ENCODE data around the gene RPGRIP1L. TPM values are rescaled to one million over a fixed set of nuclear protein-coding genes. Genes with fewer than 3 reads are reported as not detected.
A peak's percentile ranks its signal among the peaks of the same experiment; 100 is the strongest.

Gene RPGRIP1L
- 10.2 TPM for total RNA-seq
- polyA plus RNA-seq (ENCODE audit: insufficient read depth, low read depth, low replicate concordance) = 4.3 TPM
- long read RNA-seq, donor 1, partial matches to known transcripts = 0 of 1 reads
- long read RNA-seq, donor 1, other reads (novel, unspliced or antisense) = 0 of 1 reads
- long read RNA-seq, donor 2, partial matches to known transcripts = 0 of 1 reads
- long read RNA-seq, donor 2, other reads (novel, unspliced or antisense) = 0 of 1 reads
- long read RNA-seq, donor 3, partial matches to known transcripts = 0 of 2 reads
- long read RNA-seq, donor 3, other reads (novel, unspliced or antisense) = 0 of 2 reads
- long read RNA-seq, donor 4, partial matches to known transcripts = 0 of 1 reads
- long read RNA-seq, donor 4, other reads (novel, unspliced or antisense) = 0 of 1 reads
- long read RNA-seq, donor 5 = 0 reads
- long read RNA-seq, donor 6, partial matches to known transcripts = 0 of 2 reads
- long read RNA-seq, donor 6, other reads (novel, unspliced or antisense) = 0 of 2 reads
- long read RNA-seq, donor 7, full-length matches to known transcripts = 1 of 2 reads
- long read RNA-seq, donor 7, partial matches to known transcripts = 1 of 2 reads
- long read RNA-seq, donor 7, other reads (novel, unspliced or antisense) = 0 of 2 reads
- long read RNA-seq, donor 8, partial matches to known transcripts = 0 of 1 reads
- long read RNA-seq, donor 8, other reads (novel, unspliced or antisense) = 0 of 1 reads
- long read RNA-seq, donor 9, partial matches to known transcripts = 0 of 4 reads
- long read RNA-seq, donor 9, other reads (novel, unspliced or antisense) = 0 of 4 reads
- long read RNA-seq, donor 10, partial matches to known transcripts = 0 of 1 reads
- long read RNA-seq, donor 10, other reads (novel, unspliced or antisense) = 0 of 1 reads

DNA sequence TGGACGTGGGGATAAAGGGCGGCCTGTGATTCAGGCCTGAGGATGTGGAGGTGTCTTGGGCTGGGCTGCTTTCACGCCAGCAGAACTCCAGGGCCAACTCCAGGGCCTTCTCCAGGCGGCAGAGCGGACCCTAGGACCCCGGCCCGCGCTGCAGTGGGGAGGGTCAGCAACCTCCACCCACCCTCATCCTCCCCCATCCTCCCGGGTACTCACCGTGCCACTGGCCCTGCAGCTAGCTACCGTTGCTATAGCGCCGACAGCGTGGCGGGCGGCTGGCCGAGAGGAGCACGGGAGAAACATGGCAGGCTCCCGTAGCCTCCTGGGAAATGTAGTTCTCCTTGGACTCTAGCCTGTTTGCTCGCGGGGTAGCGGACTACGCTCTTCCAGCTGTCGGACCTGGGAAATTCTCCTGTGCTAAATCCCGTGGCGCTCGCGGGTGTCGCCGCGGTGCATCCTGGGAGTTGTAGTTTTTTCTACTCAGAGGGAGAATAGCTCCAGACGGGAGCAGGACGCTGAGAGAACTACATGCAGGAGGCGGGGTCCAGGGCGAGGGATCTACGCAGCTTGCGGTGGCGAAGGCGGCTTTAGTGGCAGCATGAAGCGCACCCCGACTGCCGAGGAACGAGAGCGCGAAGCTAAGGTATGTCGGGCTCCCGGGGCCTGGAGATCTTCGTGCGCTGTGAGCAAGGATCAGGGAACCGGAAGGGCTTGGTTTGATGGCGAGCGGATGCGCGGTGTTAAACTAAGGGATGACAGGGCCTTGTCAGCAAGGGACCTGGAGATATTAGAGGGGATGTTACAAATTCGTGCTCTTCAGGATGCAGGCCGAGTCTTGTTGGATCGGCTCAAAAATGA is at the start of gene RPGRIP1L, which contains the start of gene FTO:
Gene RPGRIP1L, minus strand, starts transcription at position 270 of the 855 bp plus-strand sequence. CDS start 3,136 bp downstream, outside the sequence.
Gene FTO, plus strand, starts transcription at position 567 of the 855 bp plus-strand sequence.
- H3K27ac ChIP-seq (ENCODE audit: low read depth in 2 of 2, low read length in 2 of 2) = peak within 1 kb of the TSS; percentile 52 to 74
- H3K4me3 ChIP-seq (ENCODE audit: low read length in 3 of 3) = peak within 1 kb of the TSS; percentile 82 to 100 (median 95)
- H3K36me3 ChIP-seq (ENCODE audit: control insufficient read depth in 2 of 3, insufficient read depth in 3 of 3, low read length in 3 of 3) = peaks cover 0 to 2% (median 0%) of the 10 kb centered on the region in 3 donors
- peak within 1 kb of the TSS; percentile 87 to 97 (median 94) for H3K9ac ChIP-seq (ENCODE audit: low read length in 3 of 3)
- peaks cover 0 to 10% (median 2%) of the 10 kb centered on the region in 3 donors for H3K4me1 ChIP-seq (ENCODE audit: control insufficient read depth in 2 of 3, insufficient read depth in 2 of 3, low read depth in 1 of 3, low read length in 3 of 3)
- FAIRE-seq = peak; percentile 97
- no peaks in the 10 kb centered on the region for H3K9me3 ChIP-seq (ENCODE audit: control insufficient read depth in 2 of 3, insufficient read depth in 1 of 3, low read length in 3 of 3)
- intact Hi-C loops (cut with DNase I) = no loop called here
- DNase-seq = peak; percentile 99 to 100 (median 99)
- H3K27me3 ChIP-seq (ENCODE audit: control insufficient read depth, insufficient read depth, low read length) = no peaks in the 10 kb centered on the region
- TF ChIP-seq, protein P1, sequence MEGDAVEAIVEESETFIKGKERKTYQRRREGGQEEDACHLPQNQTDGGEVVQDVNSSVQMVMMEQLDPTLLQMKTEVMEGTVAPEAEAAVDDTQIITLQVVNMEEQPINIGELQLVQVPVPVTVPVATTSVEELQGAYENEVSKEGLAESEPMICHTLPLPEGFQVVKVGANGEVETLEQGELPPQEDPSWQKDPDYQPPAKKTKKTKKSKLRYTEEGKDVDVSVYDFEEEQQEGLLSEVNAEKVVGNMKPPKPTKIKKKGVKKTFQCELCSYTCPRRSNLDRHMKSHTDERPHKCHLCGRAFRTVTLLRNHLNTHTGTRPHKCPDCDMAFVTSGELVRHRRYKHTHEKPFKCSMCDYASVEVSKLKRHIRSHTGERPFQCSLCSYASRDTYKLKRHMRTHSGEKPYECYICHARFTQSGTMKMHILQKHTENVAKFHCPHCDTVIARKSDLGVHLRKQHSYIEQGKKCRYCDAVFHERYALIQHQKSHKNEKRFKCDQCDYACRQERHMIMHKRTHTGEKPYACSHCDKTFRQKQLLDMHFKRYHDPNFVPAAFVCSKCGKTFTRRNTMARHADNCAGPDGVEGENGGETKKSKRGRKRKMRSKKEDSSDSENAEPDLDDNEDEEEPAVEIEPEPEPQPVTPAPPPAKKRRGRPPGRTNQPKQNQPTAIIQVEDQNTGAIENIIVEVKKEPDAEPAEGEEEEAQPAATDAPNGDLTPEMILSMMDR (IDR thresholded peaks at IDR 0.05; ENCODE audit: borderline replicate concordance, extremely low read depth, insufficient read depth) = peak; percentile 11

DNA sequence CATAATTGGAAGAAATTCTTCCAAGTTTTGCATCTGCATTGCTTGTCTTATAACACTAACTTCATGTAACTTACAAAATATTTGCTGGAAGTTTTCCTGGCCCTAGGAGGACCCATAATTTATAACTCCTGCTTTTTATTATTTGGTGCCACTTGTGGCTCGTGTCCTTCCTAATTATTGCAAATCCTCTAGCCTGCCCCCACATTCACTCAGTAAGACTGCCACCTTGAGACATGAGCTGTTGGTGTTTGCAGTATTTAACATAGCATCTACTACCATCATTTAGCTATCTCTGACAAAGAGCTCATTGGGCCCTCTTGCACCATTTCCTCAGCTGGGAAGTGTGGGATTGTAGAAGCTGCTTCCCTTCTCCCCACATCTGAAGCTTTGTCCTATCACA is 49.8 kb upstream of the RPGRIP1L start:
- TF ChIP-seq, protein P1 (IDR thresholded peaks at IDR 0.05; ENCODE audit: borderline replicate concordance, extremely low read depth, insufficient read depth) = no peak
- Histone ChIP-seq H3K36me3 (ENCODE audit: control insufficient read depth in 2 of 3, insufficient read depth in 3 of 3, low read length in 3 of 3) (no peaks in the 10 kb centered on the region), H3K9ac (ENCODE audit: low read length in 3 of 3) (no peak overlapping the region), H3K4me3 (ENCODE audit: low read length in 3 of 3) (no peak overlapping the region), H3K27me3 (ENCODE audit: control insufficient read depth, insufficient read depth, low read length) (no peaks in the 10 kb centered on the region), H3K9me3 (ENCODE audit: control insufficient read depth in 2 of 3, insufficient read depth in 1 of 3, low read length in 3 of 3) (no peaks in the 10 kb centered on the region), H3K27ac (ENCODE audit: low read depth in 2 of 2, low read length in 2 of 2) (no peak overlapping the region), H3K4me1 (ENCODE audit: control insufficient read depth in 2 of 3, insufficient read depth in 2 of 3, low read depth in 1 of 3, low read length in 3 of 3) (peaks cover 0 to 17% (median 16%) of the 10 kb centered on the region in 3 donors)
- FAIRE-seq = no peak
- intact Hi-C loops (cut with DNase I) = no loop called here
- no peak for DNase-seq

DNA sequence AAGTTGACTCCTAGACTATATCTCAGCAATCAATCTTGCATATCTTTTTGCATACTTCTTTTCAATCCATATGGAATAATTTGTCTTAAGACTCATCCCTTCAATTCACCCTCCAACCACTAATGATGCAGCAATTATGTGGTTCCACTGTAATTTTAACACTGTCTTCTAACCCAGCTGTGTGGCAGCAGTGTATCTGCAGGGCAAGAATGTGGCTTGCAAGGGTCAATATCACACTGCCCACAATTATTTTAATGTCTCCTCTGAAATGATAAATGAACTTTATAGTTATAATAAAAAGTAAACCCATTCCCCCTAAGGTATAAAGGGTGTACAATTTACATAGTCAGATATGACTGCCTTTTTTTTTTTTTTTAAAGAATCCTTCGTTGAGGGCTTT is 48.9 kb upstream of the RPGRIP1L start:
- TF ChIP-seq, protein P1 (IDR thresholded peaks at IDR 0.05; ENCODE audit: borderline replicate concordance, extremely low read depth, insufficient read depth) = no peak

More for the DNA sequence above, 48.9 kb upstream of the RPGRIP1L start:
- no peaks in the 10 kb centered on the region for H3K36me3 ChIP-seq (ENCODE audit: control insufficient read depth in 2 of 3, insufficient read depth in 3 of 3, low read length in 3 of 3)
- no peak overlapping the region for H3K4me3 ChIP-seq (ENCODE audit: low read length in 3 of 3)
- no peaks in the 10 kb centered on the region for H3K9me3 ChIP-seq (ENCODE audit: control insufficient read depth in 2 of 3, insufficient read depth in 1 of 3, low read length in 3 of 3)
- no peaks in the 10 kb centered on the region for H3K27me3 ChIP-seq (ENCODE audit: control insufficient read depth, insufficient read depth, low read length)
- DNase-seq (no peak), FAIRE-seq (no peak)
- intact Hi-C loops (cut with DNase I) = no loop called here
- H3K9ac ChIP-seq (ENCODE audit: low read length in 3 of 3) = no peak overlapping the region
- H3K4me1 ChIP-seq (ENCODE audit: control insufficient read depth in 2 of 3, insufficient read depth in 2 of 3, low read depth in 1 of 3, low read length in 3 of 3) = peaks cover 0 to 17% (median 16%) of the 10 kb centered on the region in 3 donors
- H3K27ac ChIP-seq (ENCODE audit: low read depth in 2 of 2, low read length in 2 of 2) = no peak overlapping the region
